ENCODE measurements around the gene APOF. TPM values are rescaled to one million over a fixed set of nuclear protein-coding genes. Genes with fewer than 3 reads are reported as not detected.

Gene APOF
- total and polyA plus RNA-seq, 2 experiments from 2014 or later = not detected

DNA sequence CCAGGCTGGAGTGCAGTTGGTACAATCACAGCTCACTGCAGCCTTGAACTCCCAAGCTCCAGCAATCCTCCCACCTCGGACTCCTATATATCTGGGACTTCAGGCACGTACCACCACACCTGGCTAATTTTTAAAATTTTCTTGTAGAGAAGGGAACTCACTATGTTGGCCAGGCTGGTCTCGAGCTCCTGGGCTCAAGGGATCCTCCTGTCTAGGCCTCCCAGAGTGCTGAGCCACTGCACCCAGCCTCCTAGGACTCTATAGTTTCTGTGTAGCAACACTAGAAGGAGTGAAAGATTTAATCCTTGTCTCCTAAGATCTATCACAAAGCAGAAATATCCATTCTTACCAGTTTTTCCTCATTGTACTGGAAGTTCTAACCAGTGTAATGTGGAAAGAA, 4.3 kb upstream of the APOF start:
- no peaks in the 10 kb centered on the region for H3K36me3 Mint-ChIP-seq (ENCODE audit: low read depth)
- no peaks in the 10 kb centered on the region for H3K4me1 Mint-ChIP-seq
- Histone ChIP-seq H2AFZ (no peak overlapping the region), H3K36me3 (ENCODE audit: insufficient read depth) (no peaks in the 10 kb centered on the region), H4K20me1 (replicated peaks; ENCODE audit: insufficient read depth) (no peaks in the 10 kb centered on the region), H3K79me2 (replicated peaks; ENCODE audit: insufficient read depth) (no peaks in the 10 kb centered on the region), H3K4me3 (no peak overlapping the region), H3K4me2 (no peak overlapping the region), H3K9me2 (ENCODE audit: insufficient read depth) (no peaks in the 10 kb centered on the region), H3K27ac (ENCODE audit: low read depth) (no peak overlapping the region), H3F3A (replicated peaks; ENCODE audit: low read depth) (no peaks in the 10 kb centered on the region), H3K4me1 (ENCODE audit: insufficient read depth) (no peaks in the 10 kb centered on the region), H3K27me3 (ENCODE audit: insufficient read depth) (no peaks in the 10 kb centered on the region)
- DNase-seq (ENCODE audit: low spot score) = no peak
- TF ChIP-seq EZH2phosphoT487 (IDR thresholded peaks at IDR 0.05; ENCODE audit: unreplicated experiment) (no peak), CREB1 (CRISPR knock-in tag; IDR thresholded peaks at IDR 0.05; ENCODE audit: low read depth) (no peak), POLR2AphosphoS5 (IDR thresholded peaks at IDR 0.05; ENCODE audit: low read depth) (no peak), EZH2 (IDR thresholded peaks at IDR 0.05; ENCODE audit: low read depth, unreplicated experiment) (no peak), ZNF331 (CRISPR knock-in tag; IDR thresholded peaks at IDR 0.05; ENCODE audit: low read depth) (no peak), CTCF (conservative IDR thresholded peaks at IDR 0.05; ENCODE audit: low read depth in 2 of 2) (no peak), STAT1 (IDR thresholded peaks at IDR 0.05; ENCODE audit: unreplicated experiment) (no peak), ETS1 (IDR thresholded peaks at IDR 0.05) (no peak), ZNF114 (CRISPR knock-in tag; IDR thresholded peaks at IDR 0.05) (no peak), JUNB (IDR thresholded peaks at IDR 0.05; ENCODE audit: unreplicated experiment) (no peak), NANOG (IDR thresholded peaks at IDR 0.05; ENCODE audit: borderline replicate concordance) (no peak)
- TF ChIP-seq, protein P1, sequence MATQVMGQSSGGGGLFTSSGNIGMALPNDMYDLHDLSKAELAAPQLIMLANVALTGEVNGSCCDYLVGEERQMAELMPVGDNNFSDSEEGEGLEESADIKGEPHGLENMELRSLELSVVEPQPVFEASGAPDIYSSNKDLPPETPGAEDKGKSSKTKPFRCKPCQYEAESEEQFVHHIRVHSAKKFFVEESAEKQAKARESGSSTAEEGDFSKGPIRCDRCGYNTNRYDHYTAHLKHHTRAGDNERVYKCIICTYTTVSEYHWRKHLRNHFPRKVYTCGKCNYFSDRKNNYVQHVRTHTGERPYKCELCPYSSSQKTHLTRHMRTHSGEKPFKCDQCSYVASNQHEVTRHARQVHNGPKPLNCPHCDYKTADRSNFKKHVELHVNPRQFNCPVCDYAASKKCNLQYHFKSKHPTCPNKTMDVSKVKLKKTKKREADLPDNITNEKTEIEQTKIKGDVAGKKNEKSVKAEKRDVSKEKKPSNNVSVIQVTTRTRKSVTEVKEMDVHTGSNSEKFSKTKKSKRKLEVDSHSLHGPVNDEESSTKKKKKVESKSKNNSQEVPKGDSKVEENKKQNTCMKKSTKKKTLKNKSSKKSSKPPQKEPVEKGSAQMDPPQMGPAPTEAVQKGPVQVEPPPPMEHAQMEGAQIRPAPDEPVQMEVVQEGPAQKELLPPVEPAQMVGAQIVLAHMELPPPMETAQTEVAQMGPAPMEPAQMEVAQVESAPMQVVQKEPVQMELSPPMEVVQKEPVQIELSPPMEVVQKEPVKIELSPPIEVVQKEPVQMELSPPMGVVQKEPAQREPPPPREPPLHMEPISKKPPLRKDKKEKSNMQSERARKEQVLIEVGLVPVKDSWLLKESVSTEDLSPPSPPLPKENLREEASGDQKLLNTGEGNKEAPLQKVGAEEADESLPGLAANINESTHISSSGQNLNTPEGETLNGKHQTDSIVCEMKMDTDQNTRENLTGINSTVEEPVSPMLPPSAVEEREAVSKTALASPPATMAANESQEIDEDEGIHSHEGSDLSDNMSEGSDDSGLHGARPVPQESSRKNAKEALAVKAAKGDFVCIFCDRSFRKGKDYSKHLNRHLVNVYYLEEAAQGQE (IDR thresholded peaks at IDR 0.05; ENCODE audit: unreplicated experiment) = no peak
- TF ChIP-seq, protein P2, sequence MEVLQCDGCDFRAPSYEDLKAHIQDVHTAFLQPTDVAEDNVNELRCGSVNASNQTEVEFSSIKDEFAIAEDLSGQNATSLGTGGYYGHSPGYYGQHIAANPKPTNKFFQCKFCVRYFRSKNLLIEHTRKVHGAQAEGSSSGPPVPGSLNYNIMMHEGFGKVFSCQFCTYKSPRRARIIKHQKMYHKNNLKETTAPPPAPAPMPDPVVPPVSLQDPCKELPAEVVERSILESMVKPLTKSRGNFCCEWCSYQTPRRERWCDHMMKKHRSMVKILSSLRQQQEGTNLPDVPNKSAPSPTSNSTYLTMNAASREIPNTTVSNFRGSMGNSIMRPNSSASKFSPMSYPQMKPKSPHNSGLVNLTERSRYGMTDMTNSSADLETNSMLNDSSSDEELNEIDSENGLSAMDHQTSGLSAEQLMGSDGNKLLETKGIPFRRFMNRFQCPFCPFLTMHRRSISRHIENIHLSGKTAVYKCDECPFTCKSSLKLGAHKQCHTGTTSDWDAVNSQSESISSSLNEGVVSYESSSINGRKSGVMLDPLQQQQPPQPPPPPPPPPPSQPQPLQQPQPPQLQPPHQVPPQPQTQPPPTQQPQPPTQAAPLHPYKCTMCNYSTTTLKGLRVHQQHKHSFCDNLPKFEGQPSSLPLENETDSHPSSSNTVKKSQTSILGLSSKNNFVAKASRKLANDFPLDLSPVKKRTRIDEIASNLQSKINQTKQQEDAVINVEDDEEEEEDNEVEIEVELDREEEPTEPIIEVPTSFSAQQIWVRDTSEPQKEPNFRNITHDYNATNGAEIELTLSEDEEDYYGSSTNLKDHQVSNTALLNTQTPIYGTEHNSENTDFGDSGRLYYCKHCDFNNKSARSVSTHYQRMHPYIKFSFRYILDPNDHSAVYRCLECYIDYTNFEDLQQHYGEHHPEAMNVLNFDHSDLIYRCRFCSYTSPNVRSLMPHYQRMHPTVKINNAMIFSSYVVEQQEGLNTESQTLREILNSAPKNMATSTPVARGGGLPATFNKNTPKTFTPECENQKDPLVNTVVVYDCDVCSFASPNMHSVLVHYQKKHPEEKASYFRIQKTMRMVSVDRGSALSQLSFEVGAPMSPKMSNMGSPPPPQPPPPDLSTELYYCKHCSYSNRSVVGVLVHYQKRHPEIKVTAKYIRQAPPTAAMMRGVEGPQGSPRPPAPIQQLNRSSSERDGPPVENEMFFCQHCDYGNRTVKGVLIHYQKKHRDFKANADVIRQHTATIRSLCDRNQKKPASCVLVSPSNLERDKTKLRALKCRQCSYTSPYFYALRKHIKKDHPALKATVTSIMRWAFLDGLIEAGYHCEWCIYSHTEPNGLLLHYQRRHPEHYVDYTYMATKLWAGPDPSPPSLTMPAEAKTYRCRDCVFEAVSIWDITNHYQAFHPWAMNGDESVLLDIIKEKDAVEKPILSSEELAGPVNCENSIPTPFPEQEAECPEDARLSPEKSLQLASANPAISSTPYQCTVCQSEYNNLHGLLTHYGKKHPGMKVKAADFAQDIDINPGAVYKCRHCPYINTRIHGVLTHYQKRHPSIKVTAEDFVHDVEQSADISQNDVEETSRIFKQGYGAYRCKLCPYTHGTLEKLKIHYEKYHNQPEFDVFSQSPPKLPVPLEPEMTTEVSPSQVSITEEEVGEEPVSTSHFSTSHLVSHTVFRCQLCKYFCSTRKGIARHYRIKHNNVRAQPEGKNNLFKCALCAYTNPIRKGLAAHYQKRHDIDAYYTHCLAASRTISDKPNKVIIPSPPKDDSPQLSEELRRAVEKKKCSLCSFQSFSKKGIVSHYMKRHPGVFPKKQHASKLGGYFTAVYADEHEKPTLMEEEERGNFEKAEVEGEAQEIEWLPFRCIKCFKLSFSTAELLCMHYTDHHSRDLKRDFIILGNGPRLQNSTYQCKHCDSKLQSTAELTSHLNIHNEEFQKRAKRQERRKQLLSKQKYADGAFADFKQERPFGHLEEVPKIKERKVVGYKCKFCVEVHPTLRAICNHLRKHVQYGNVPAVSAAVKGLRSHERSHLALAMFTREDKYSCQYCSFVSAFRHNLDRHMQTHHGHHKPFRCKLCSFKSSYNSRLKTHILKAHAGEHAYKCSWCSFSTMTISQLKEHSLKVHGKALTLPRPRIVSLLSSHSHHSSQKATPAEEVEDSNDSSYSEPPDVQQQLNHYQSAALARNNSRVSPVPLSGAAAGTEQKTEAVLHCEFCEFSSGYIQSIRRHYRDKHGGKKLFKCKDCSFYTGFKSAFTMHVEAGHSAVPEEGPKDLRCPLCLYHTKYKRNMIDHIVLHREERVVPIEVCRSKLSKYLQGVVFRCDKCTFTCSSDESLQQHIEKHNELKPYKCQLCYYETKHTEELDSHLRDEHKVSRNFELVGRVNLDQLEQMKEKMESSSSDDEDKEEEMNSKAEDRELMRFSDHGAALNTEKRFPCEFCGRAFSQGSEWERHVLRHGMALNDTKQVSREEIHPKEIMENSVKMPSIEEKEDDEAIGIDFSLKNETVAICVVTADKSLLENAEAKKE (CRISPR knock-in tag; IDR thresholded peaks at IDR 0.05) = no peak
- no peak overlapping the region for H3K4me3 Mint-ChIP-seq
- peaks cover 5% of the 10 kb centered on the region for H3K27me3 Mint-ChIP-seq (ENCODE audit: insufficient read depth, low read depth, poor library complexity)
- H3K9me3 Mint-ChIP-seq = peaks cover 4% of the 10 kb centered on the region; the same call in 1 of the 3 replicates
- H3K27ac Mint-ChIP-seq = no peak overlapping the region
- ATAC-seq = no peak

Measured in GM23338 (cell line).